ENCODE data around the gene RHOH. TPM values are rescaled to one million over a fixed set of nuclear protein-coding genes. Genes with fewer than 3 reads are reported as not detected.

RHOH gene
- total RNA-seq, 4 donors from 2014 or later = 0.91 to 3.5 (median 1.5) TPM

GRCh38 chr4:40238008-40238699, 41.3 kb downstream of the RHOH start:
- DNase-seq (ENCODE audit: low spot score in 2 of 2) = no peak
- H3K4me3 ChIP-seq = no peak overlapping the region
- H3K4me1 ChIP-seq = no peaks in the 10 kb centered on the region
- H3K36me3 ChIP-seq = no peaks in the 10 kb centered on the region
- no peak for TF ChIP-seq EP300 (IDR thresholded peaks at IDR 0.05)
- no peak for TF ChIP-seq POLR2A (IDR thresholded peaks at IDR 0.05)
- no peak for TF ChIP-seq POLR2AphosphoS5 (IDR thresholded peaks at IDR 0.05)
- no peak for TF ChIP-seq CTCF (IDR thresholded peaks at IDR 0.05)
- H3K9me3 ChIP-seq = no peaks in the 10 kb centered on the region
- no peak overlapping the region for H3K27ac ChIP-seq
- H3K27me3 ChIP-seq = no peaks in the 10 kb centered on the region
- WGBS = 83% methylated on average over 12 of the region's 12 CpGs

- 81% methylated on average over 12 of the region's 12 CpGs for WGBS
- no peak for TF ChIP-seq POLR2AphosphoS5 (IDR thresholded peaks at IDR 0.05)
- TF ChIP-seq POLR2A (IDR thresholded peaks at IDR 0.05) = no peak
- TF ChIP-seq EP300 (IDR thresholded peaks at IDR 0.05) = no peak
- no peak for TF ChIP-seq CTCF (IDR thresholded peaks at IDR 0.05)
- Histone ChIP-seq H3K9me3 (no peaks in the 10 kb centered on the region), H3K27me3 (no peaks in the 10 kb centered on the region), H3K4me3 (no peak overlapping the region), H3K36me3 (no peaks in the 10 kb centered on the region), H3K27ac (no peak overlapping the region), H3K4me1 (no peaks in the 10 kb centered on the region)
- DNase-seq (ENCODE audit: low spot score in 2 of 2) = no peak
Measured at GRCh38 chr4:40238700-40239548, 42.1 kb downstream of the RHOH start.

GRCh38 chr4:40240040-40240653, 43.3 kb downstream of the RHOH start:
- WGBS = 88% methylated on average over 4 of the region's 4 CpGs
- H3K4me3 ChIP-seq = no peak overlapping the region
- H3K9me3 ChIP-seq = no peaks in the 10 kb centered on the region
- H3K4me1 ChIP-seq = no peaks in the 10 kb centered on the region
- no peak for DNase-seq (ENCODE audit: low spot score in 2 of 2)
- no peaks in the 10 kb centered on the region for H3K36me3 ChIP-seq
- H3K27me3 ChIP-seq = no peaks in the 10 kb centered on the region
- H3K27ac ChIP-seq = no peak overlapping the region
- TF ChIP-seq EP300 (IDR thresholded peaks at IDR 0.05) (no peak), POLR2A (IDR thresholded peaks at IDR 0.05) (no peak), POLR2AphosphoS5 (IDR thresholded peaks at IDR 0.05) (no peak), CTCF (IDR thresholded peaks at IDR 0.05) (no peak)

- DNase-seq (ENCODE audit: low spot score in 2 of 2) = no peak
- Histone ChIP-seq H3K27me3 (no peaks in the 10 kb centered on the region), H3K27ac (no peak overlapping the region), H3K4me1 (no peaks in the 10 kb centered on the region), H3K36me3 (no peaks in the 10 kb centered on the region), H3K9me3 (no peaks in the 10 kb centered on the region), H3K4me3 (no peak overlapping the region)
- TF ChIP-seq EP300 (IDR thresholded peaks at IDR 0.05) (no peak), POLR2A (IDR thresholded peaks at IDR 0.05) (no peak), POLR2AphosphoS5 (IDR thresholded peaks at IDR 0.05) (no peak), CTCF (IDR thresholded peaks at IDR 0.05) (no peak)
- 74% methylated on average over 4 of the region's 4 CpGs for WGBS
Measured at GRCh38 chr4:40241026-40241425, 44.2 kb downstream of the RHOH start.

- no peak overlapping the region for H3K4me3 ChIP-seq
- 50% methylated on average over 7 of the region's 7 CpGs for WGBS
- H3K27ac ChIP-seq = no peak overlapping the region
- H3K9me3 ChIP-seq = no peaks in the 10 kb centered on the region
- no peaks in the 10 kb centered on the region for H3K27me3 ChIP-seq
- no peaks in the 10 kb centered on the region for H3K4me1 ChIP-seq
- DNase-seq (ENCODE audit: low spot score in 2 of 2) = no peak
- TF ChIP-seq POLR2A (IDR thresholded peaks at IDR 0.05) (no peak), POLR2AphosphoS5 (IDR thresholded peaks at IDR 0.05) (no peak), EP300 (IDR thresholded peaks at IDR 0.05) (no peak), CTCF (IDR thresholded peaks at IDR 0.05) (no peak)
- no peaks in the 10 kb centered on the region for H3K36me3 ChIP-seq
Measured at GRCh38 chr4:40241941-40242340, 45.1 kb downstream of the RHOH start.

Measured in suprapubic skin (tissue), 4 donors.